HepG2 (cell line): Measurements from ENCODE around the gene ORMDL3. TPM values are rescaled to one million over a fixed set of nuclear protein-coding genes. Genes with fewer than 3 reads are reported as not detected.

Source experiments
- EEA1 ChIP-seq: sonication (generic); formaldehyde crosslinking; IDR thresholded peaks from 2 replicates; pipeline ENCODE4 v1.5.1; 2020; ENCODE audit warnings: mild to moderate bottlenecking, missing genetic modification reagents, borderline replicate concordance
- KLF11 ChIP-seq: IDR thresholded peaks from 2 replicates; pipeline ENCODE4 v1.6.1; 2016; ENCODE audit warnings: missing compliant biosample characterization
- MAZ ChIP-seq, 2 experiments: sonication (generic) in 1 of 2; formaldehyde crosslinking in 1 of 2; IDR thresholded peaks; 2 replicates each; pipeline versions ENCODE4 v1.5.0 to v1.6.1; 2012 to 2020; ENCODE audit warnings: low read depth in 2 of 2, mild to moderate bottlenecking in 2 of 2, borderline replicate concordance in 1 of 2, improper control_type of control experiment in 1 of 2, low read length in 1 of 2, missing genetic modification reagents in 1 of 2, moderate library complexity in 1 of 2
- SAFB2 ChIP-seq: sonication (generic); formaldehyde crosslinking; IDR thresholded peaks from 2 replicates; pipeline ENCODE4 v1.5.1; 2020; ENCODE audit warnings: missing genetic modification reagents, low read depth, mild to moderate bottlenecking, borderline replicate concordance
- SCMH1 ChIP-seq: sonication (generic); formaldehyde crosslinking; IDR thresholded peaks from 2 replicates; pipeline ENCODE4 v1.9.0; 2021; ENCODE audit warnings: missing genetic modification reagents, mild to moderate bottlenecking, borderline replicate concordance
- SRF ChIP-seq: IDR thresholded peaks from 2 replicates; pipeline ENCODE4 v1.6.1; 2011; ENCODE audit warnings: mild to moderate bottlenecking, low read depth, low read length, moderate library complexity
- YEATS4 ChIP-seq: sonication (generic); formaldehyde crosslinking; IDR thresholded peaks from 2 replicates; pipeline ENCODE4 v1.4.0; 2020; ENCODE audit warnings: missing genetic modification reagents, borderline replicate concordance
- ZFP1 ChIP-seq: IDR thresholded peaks from 2 replicates; pipeline ENCODE4 v1.6.1; 2016
- polyA plus RNA-seq, 8 experiments: library from polyadenylated mRNA; depleted of rRNA in 3 of 8; stranded (reverse) in 7 of 8; unstranded in 1 of 8; fragments of >200 nt; fragmentation: Illumina TruSeq in 4 of 8; extraction: Trizol in 4 of 8; gene quantifications; 2 replicates each; pipeline versions ENCODE4 v1.2.1 to v1.2.3, GENCODE V29; 2011 to 2016; ENCODE audit warnings: low read depth in 4 of 8, missing spikeins in 1 of 8, mixed read lengths in 1 of 8; ENCODE audit not compliant: insufficient read depth in 1 of 8
- total RNA-seq, 5 experiments: library from RNA; depleted of rRNA; stranded (reverse); fragments of >200 nt; fragmentation: Illumina TruSeq; extraction: Trizol; gene quantifications; 2 replicates each; pipeline ENCODE4 v1.2.3, GENCODE V29; 2016; ENCODE audit warnings: low read depth in 1 of 5
- TF ChIP-seq, protein P1 (sequence below): sonication (generic); formaldehyde crosslinking; IDR thresholded peaks from 2 replicates; pipeline ENCODE4 v1.8.0; 2022; ENCODE audit warnings: mild to moderate bottlenecking, missing genetic modification reagents, moderate library complexity
- TF ChIP-seq, protein P2 (sequence below): sonication (generic); formaldehyde crosslinking; IDR thresholded peaks from 2 replicates; pipeline ENCODE4 v1.4.0; 2020; ENCODE audit warnings: missing genetic modification reagents
- TF ChIP-seq, protein P3 (sequence below): sonication (generic); formaldehyde crosslinking; IDR thresholded peaks from 2 replicates; pipeline ENCODE4 v1.5.1; 2020; ENCODE audit warnings: mild to moderate bottlenecking, missing genetic modification reagents, moderate library complexity
- TF ChIP-seq, protein P4 (sequence below): IDR thresholded peaks from 2 replicates; pipeline ENCODE4 v1.6.1; 2016
- TF ChIP-seq, protein P5 (sequence below): sonication (generic); formaldehyde crosslinking; IDR thresholded peaks from 2 replicates; pipeline ENCODE4 v1.4.0; 2020; ENCODE audit warnings: missing genetic modification reagents, borderline replicate concordance
- TF ChIP-seq, protein P6 (sequence below): sonication (generic); formaldehyde crosslinking; IDR thresholded peaks from 2 replicates; pipeline ENCODE4 v1.4.0; 2020; ENCODE audit warnings: missing genetic modification reagents

The ORMDL3 gene
- total and polyA plus RNA-seq, 2 of the 13 experiments (the other 11 are each of a cell fraction or from before 2014, with no cell fraction given) = 181 to 384 TPM

DNA sequence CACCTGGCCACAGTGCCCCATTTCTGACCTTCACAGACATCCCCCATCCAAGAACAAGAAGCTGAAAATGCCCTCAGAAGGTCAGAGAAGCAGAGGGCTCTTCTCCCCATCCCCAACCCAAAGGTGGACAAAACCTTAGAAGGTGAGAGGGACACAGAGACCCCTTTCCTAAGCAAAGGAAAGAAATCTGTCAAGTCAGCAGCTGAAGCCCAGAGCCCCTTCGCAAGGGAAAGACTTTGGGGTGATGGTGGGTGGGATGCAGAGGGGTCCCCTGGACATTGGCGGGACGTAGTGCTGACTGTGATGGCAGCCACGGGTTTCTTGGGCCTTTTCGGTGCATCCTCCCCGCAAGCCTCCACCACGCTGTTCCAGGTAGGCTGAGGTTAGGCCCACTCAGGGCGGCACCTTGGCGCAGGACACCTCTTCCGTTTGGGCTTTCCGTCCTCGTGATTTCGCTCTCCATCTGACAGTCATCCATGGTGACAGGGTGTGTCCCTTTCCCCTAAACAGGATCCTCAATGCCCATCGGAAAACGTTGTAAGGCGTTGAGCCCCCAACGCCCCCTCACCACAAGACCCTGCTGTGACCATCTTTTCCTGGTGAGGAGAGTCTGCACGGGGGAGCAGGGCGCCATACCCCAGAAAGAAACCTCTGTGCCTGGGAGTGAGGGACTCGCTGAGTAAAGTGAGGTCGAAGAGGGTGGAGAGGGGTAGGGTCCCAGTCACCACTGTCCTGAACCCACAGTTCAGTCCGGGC is 24.7 kb upstream of the ORMDL3 start (continued):
- TF ChIP-seq EEA1 (CRISPR knock-in tag) (peak; percentile 37; the same call in 1 of the 2 replicates), SCMH1 (no peak), YEATS4 (CRISPR knock-in tag) (0 out of 2 replicates have a peak, but pooled peaks have one; percentile 23), MAZ (IDR thresholded peaks at IDR 0.05; ENCODE audit: borderline replicate concordance, low read depth, low read length) (no peak), MAZ (CRISPR knock-in tag; IDR thresholded peaks at IDR 0.05; ENCODE audit: low read depth) (no peak), ZFP1 (no peak), KLF11 (CRISPR knock-in tag) (no peak), SAFB2 (CRISPR knock-in tag) (peak; percentile 52; the same call in 1 of the 2 replicates), SRF (no peak)
- TF ChIP-seq, protein P1, sequence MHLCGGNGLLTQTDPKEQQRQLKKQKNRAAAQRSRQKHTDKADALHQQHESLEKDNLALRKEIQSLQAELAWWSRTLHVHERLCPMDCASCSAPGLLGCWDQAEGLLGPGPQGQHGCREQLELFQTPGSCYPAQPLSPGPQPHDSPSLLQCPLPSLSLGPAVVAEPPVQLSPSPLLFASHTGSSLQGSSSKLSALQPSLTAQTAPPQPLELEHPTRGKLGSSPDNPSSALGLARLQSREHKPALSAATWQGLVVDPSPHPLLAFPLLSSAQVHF (CRISPR knock-in tag) = no peak
- TF ChIP-seq, protein P2, sequence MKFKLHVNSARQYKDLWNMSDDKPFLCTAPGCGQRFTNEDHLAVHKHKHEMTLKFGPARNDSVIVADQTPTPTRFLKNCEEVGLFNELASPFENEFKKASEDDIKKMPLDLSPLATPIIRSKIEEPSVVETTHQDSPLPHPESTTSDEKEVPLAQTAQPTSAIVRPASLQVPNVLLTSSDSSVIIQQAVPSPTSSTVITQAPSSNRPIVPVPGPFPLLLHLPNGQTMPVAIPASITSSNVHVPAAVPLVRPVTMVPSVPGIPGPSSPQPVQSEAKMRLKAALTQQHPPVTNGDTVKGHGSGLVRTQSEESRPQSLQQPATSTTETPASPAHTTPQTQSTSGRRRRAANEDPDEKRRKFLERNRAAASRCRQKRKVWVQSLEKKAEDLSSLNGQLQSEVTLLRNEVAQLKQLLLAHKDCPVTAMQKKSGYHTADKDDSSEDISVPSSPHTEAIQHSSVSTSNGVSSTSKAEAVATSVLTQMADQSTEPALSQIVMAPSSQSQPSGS (CRISPR knock-in tag) = no peak
- TF ChIP-seq, protein P3, sequence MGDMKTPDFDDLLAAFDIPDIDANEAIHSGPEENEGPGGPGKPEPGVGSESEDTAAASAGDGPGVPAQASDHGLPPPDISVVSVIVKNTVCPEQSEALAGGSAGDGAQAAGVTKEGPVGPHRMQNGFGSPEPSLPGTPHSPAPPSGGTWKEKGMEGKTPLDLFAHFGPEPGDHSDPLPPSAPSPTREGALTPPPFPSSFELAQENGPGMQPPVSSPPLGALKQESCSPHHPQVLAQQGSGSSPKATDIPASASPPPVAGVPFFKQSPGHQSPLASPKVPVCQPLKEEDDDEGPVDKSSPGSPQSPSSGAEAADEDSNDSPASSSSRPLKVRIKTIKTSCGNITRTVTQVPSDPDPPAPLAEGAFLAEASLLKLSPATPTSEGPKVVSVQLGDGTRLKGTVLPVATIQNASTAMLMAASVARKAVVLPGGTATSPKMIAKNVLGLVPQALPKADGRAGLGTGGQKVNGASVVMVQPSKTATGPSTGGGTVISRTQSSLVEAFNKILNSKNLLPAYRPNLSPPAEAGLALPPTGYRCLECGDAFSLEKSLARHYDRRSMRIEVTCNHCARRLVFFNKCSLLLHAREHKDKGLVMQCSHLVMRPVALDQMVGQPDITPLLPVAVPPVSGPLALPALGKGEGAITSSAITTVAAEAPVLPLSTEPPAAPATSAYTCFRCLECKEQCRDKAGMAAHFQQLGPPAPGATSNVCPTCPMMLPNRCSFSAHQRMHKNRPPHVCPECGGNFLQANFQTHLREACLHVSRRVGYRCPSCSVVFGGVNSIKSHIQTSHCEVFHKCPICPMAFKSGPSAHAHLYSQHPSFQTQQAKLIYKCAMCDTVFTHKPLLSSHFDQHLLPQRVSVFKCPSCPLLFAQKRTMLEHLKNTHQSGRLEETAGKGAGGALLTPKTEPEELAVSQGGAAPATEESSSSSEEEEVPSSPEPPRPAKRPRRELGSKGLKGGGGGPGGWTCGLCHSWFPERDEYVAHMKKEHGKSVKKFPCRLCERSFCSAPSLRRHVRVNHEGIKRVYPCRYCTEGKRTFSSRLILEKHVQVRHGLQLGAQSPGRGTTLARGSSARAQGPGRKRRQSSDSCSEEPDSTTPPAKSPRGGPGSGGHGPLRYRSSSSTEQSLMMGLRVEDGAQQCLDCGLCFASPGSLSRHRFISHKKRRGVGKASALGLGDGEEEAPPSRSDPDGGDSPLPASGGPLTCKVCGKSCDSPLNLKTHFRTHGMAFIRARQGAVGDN (CRISPR knock-in tag) = peak; percentile 25; the same call in 1 of the 2 replicates
- TF ChIP-seq, protein P4, sequence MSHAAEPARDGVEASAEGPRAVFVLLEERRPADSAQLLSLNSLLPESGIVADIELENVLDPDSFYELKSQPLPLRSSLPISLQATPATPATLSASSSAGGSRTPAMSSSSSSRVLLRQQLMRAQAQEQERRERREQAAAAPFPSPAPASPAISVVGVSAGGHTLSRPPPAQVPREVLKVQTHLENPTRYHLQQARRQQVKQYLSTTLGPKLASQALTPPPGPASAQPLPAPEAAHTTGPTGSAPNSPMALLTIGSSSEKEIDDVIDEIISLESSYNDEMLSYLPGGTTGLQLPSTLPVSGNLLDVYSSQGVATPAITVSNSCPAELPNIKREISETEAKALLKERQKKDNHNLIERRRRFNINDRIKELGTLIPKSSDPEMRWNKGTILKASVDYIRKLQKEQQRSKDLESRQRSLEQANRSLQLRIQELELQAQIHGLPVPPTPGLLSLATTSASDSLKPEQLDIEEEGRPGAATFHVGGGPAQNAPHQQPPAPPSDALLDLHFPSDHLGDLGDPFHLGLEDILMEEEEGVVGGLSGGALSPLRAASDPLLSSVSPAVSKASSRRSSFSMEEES (CRISPR knock-in tag) = no peak
- TF ChIP-seq, protein P5, sequence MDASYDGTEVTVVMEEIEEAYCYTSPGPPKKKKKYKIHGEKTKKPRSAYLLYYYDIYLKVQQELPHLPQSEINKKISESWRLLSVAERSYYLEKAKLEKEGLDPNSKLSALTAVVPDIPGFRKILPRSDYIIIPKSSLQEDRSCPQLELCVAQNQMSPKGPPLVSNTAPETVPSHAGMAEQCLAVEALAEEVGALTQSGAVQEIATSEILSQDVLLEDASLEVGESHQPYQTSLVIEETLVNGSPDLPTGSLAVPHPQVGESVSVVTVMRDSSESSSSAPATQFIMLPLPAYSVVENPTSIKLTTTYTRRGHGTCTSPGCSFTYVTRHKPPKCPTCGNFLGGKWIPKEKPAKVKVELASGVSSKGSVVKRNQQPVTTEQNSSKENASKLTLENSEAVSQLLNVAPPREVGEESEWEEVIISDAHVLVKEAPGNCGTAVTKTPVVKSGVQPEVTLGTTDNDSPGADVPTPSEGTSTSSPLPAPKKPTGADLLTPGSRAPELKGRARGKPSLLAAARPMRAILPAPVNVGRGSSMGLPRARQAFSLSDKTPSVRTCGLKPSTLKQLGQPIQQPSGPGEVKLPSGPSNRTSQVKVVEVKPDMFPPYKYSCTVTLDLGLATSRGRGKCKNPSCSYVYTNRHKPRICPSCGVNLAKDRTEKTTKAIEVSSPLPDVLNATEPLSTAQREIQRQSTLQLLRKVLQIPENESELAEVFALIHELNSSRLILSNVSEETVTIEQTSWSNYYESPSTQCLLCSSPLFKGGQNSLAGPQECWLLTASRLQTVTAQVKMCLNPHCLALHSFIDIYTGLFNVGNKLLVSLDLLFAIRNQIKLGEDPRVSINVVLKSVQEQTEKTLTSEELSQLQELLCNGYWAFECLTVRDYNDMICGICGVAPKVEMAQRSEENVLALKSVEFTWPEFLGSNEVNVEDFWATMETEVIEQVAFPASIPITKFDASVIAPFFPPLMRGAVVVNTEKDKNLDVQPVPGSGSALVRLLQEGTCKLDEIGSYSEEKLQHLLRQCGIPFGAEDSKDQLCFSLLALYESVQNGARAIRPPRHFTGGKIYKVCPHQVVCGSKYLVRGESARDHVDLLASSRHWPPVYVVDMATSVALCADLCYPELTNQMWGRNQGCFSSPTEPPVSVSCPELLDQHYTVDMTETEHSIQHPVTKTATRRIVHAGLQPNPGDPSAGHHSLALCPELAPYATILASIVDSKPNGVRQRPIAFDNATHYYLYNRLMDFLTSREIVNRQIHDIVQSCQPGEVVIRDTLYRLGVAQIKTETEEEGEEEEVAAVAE (CRISPR knock-in tag) = no peak
- TF ChIP-seq, protein P6, sequence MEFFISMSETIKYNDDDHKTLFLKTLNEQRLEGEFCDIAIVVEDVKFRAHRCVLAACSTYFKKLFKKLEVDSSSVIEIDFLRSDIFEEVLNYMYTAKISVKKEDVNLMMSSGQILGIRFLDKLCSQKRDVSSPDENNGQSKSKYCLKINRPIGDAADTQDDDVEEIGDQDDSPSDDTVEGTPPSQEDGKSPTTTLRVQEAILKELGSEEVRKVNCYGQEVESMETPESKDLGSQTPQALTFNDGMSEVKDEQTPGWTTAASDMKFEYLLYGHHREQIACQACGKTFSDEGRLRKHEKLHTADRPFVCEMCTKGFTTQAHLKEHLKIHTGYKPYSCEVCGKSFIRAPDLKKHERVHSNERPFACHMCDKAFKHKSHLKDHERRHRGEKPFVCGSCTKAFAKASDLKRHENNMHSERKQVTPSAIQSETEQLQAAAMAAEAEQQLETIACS = no peak
